ENCODE results near the gene EIF1AY. TPM values are rescaled to one million over a fixed set of nuclear protein-coding genes. Genes with fewer than 3 reads are reported as not detected.

EIF1AY gene
- total and polyA plus RNA-seq, 2 of the 4 experiments (the other 2 are of a cell fraction): not detected

- no peaks in the 10 kb centered on the region for H3K4me1 ChIP-seq (ENCODE audit: control insufficient read depth, insufficient read depth, low read length)
- no peaks in the 10 kb centered on the region for H3K9me1 ChIP-seq (ENCODE audit: insufficient read depth, low read length)
- ChIA-PET CTCF (no interaction called here), POLR2A (ENCODE audit: unreplicated experiment) (no interaction called here)
- no peak overlapping the region for H3K4me3 ChIP-seq (ENCODE audit: insufficient read depth, low read depth, low read length)
- no peak overlapping the region for H2BK120ac ChIP-seq (ENCODE audit: low read depth, low read length)
- H3K9ac ChIP-seq (ENCODE audit: low read depth, low read length): no peak overlapping the region
- no peak overlapping the region for H4K8ac ChIP-seq (ENCODE audit: low read depth in 2 of 2, low read length in 2 of 2)
- H2BK15ac ChIP-seq (ENCODE audit: low read depth, low read length): no peak overlapping the region
- no CpG with 5 or more reads among the region's 3 CpGs for WGBS, 2 experiments (ENCODE audit: extremely low coverage in 2 of 2, insufficient read length in 1 of 2)
- intact Hi-C loops (cut with micrococcal nuclease): no loop called here
- H2AK5ac ChIP-seq (ENCODE audit: low read depth, low read length): no peak overlapping the region
- H4K20me1 ChIP-seq (ENCODE audit: insufficient read depth, low read length): no peaks in the 10 kb centered on the region
- no peak overlapping the region for H4K91ac ChIP-seq (ENCODE audit: insufficient read depth, low read depth, low read length)
- H3K23ac ChIP-seq (ENCODE audit: low read depth, low read length): no peak overlapping the region
- dilution Hi-C loops (cut with HindIII; ENCODE audit: low sequenced_read_pairs, unreplicated experiment): no loop called here
- H2AFZ ChIP-seq (replicated peaks; ENCODE audit: low read length, poor library complexity): no peak overlapping the region
- no peak overlapping the region for H3K56ac ChIP-seq (ENCODE audit: extremely low read depth, insufficient read depth, low read length)
- no peak overlapping the region for H2AK9ac ChIP-seq (replicated peaks; ENCODE audit: low read depth, low read length, poor library complexity)
- no peak overlapping the region for H3K14ac ChIP-seq (replicated peaks; ENCODE audit: low read depth, low read length)
- no peaks in the 10 kb centered on the region for H3K27me3 ChIP-seq (ENCODE audit: control insufficient read depth, insufficient read depth, low read length)
- H3K4me2 ChIP-seq (ENCODE audit: low read depth, low read length): no peak overlapping the region
- DNase-seq (no peak), ATAC-seq (ENCODE audit: low read depth) (no peak)
- H3K18ac ChIP-seq (ENCODE audit: low read depth, low read length): no peak overlapping the region
- in situ Hi-C loops (cut with MboI; ENCODE audit: low sequenced_read_pairs): no loop called here
- no peak overlapping the region for H3K27ac ChIP-seq (ENCODE audit: insufficient read depth, low read length)
- no TSS peak for BruUV-seq (replicated peaks)
- TF ChIP-seq FOS (IDR thresholded peaks at IDR 0.05; ENCODE audit: low read depth, low read length) (no peak), MAZ (IDR thresholded peaks at IDR 0.05; ENCODE audit: borderline replicate concordance, low read depth, low read length) (no peak), ELK1 (IDR thresholded peaks at IDR 0.05; ENCODE audit: borderline replicate concordance, low read depth, low read length) (no peak)
- no peak overlapping the region for H2BK5ac ChIP-seq (ENCODE audit: low read depth, low read length, poor library complexity, severe bottlenecking)
- no peaks in the 10 kb centered on the region for H3K9me3 ChIP-seq (ENCODE audit: control insufficient read depth, insufficient read depth, low read length)
- no peak overlapping the region for H2BK20ac ChIP-seq (ENCODE audit: low read depth, low read length)
- no peaks in the 10 kb centered on the region for H3K79me1 ChIP-seq (ENCODE audit: low read depth in 1 of 2, low read length in 2 of 2)
- H3K36me3 ChIP-seq (ENCODE audit: control insufficient read depth, insufficient read depth, low read length): no peaks in the 10 kb centered on the region
- H4K5ac ChIP-seq (ENCODE audit: low read depth, low read length): no peak overlapping the region
- H3K4ac ChIP-seq (ENCODE audit: low read depth, low read length): no peak overlapping the region
Measured at GRCh38 chrY:20581687-20582086, 6.1 kb downstream of the EIF1AY start.

All from IMR-90 (cell line).